ENCODE results near the gene ZNF148. TPM values are rescaled to one million over a fixed set of nuclear protein-coding genes. Genes with fewer than 3 reads are reported as not detected.

Gene ZNF148
- total RNA-seq, 1 donor from 2014 or later, result 31.6 TPM

- Mint-ChIP-seq H3K4me1 (ENCODE audit: low read depth, unreplicated experiment) (peaks cover 8% of the 10 kb centered on the region), H3K9me3 (ENCODE audit: unreplicated experiment) (no peaks in the 10 kb centered on the region), H3K27me3 (ENCODE audit: unreplicated experiment) (peaks cover 2% of the 10 kb centered on the region), H3K4me3 (ENCODE audit: unreplicated experiment) (no peak overlapping the region), H3K36me3 (ENCODE audit: unreplicated experiment) (no peaks in the 10 kb centered on the region), H3K27ac (ENCODE audit: unreplicated experiment) (peak overlapping the region; percentile 29)
- no peak for DNase-seq
- TF ChIP-seq CTCF (IDR thresholded peaks at IDR 0.05; ENCODE audit: partially characterized antibody, unreplicated experiment), result no peak
These were observed 195.8 kb downstream of the ZNF148 start for GRCh38 chr3:125179143-125179883.

DNA sequence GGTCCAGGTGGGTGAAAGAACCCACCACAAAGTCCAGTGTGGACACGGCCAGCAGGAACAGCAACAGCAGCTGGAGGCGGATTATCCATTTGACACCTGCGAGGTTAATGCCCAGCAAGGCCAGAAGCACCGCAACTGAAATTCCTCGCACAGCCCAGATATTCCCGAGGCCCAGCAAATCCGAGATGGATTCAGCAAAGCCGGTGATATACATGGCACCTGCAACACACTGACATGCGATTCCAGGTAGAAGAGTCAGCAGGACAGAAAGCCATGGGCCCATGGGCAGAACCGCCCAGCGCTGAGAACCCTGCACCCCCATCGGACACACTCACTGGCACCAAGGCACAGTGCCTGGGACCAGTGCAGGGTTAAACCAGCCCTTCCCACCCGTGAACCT is 197.4 kb downstream of the ZNF148 start:
- Mint-ChIP-seq H3K27ac (ENCODE audit: unreplicated experiment) (no peak overlapping the region), H3K4me1 (ENCODE audit: low read depth, unreplicated experiment) (peaks cover 6% of the 10 kb centered on the region), H3K9me3 (ENCODE audit: unreplicated experiment) (peaks cover 3% of the 10 kb centered on the region), H3K27me3 (ENCODE audit: unreplicated experiment) (peaks cover 2% of the 10 kb centered on the region), H3K36me3 (ENCODE audit: unreplicated experiment) (no peaks in the 10 kb centered on the region), H3K4me3 (ENCODE audit: unreplicated experiment) (no peak overlapping the region)
- no peak for DNase-seq
- no peak for TF ChIP-seq CTCF (IDR thresholded peaks at IDR 0.05; ENCODE audit: partially characterized antibody, unreplicated experiment)

Other genes with a start within 250 kb of the ZNF148 start
- gene SLC12A8, start 162.6 kb downstream of the ZNF148 start, total RNA-seq (ENCODE audit: unreplicated experiment), result 2.4 TPM
- 53.2 TPM for gene SNX4, start 144.9 kb upstream of the ZNF148 start, total RNA-seq (ENCODE audit: unreplicated experiment)
- gene OSBPL11, start 220.2 kb upstream of the ZNF148 start, total RNA-seq (ENCODE audit: unreplicated experiment), result 8.3 TPM

Measured in glutamatergic neuron (in vitro differentiated cells).